Mesodermal cell (in vitro differentiated cells): ENCODE results near the gene TTC13.

Experiments used
- H3K27ac ChIP-seq: 2 replicates; pipeline ENCODE4 v1.7.0; 2013; ENCODE audit warnings: mild to moderate bottlenecking, low read depth, low read length, moderate library complexity; ENCODE audit not compliant: severe bottlenecking
- H3K36me3 ChIP-seq: 2 replicates; pipeline ENCODE4 v1.7.1; 2013; ENCODE audit warnings: mild to moderate bottlenecking, low read length, moderate library complexity; ENCODE audit not compliant: control insufficient read depth, insufficient read depth
- H3K4me1 ChIP-seq: one replicate; pipeline ENCODE4 v1.7.1; 2013; ENCODE audit warnings: mild to moderate bottlenecking, low read length; ENCODE audit not compliant: insufficient read depth, control insufficient read depth, poor library complexity, severe bottlenecking
- H3K4me3 ChIP-seq: 2 replicates; pipeline ENCODE4 v1.7.0; 2013; ENCODE audit warnings: low read length, control low read depth, mild to moderate bottlenecking; ENCODE audit not compliant: insufficient read depth, poor library complexity, severe bottlenecking; ENCODE audit errors: extremely low read depth
- H3K9me3 ChIP-seq: 2 replicates; pipeline ENCODE4 v1.7.1; 2013; ENCODE audit warnings: mild to moderate bottlenecking, low read length, moderate library complexity; ENCODE audit not compliant: control insufficient read depth
- WGBS, 2 experiments: methylation state at CpG; one replicate each; pipeline ENCODE4 v1.1.5; 2013; ENCODE audit warnings: missing lambda C conversion rate in 2 of 2; ENCODE audit not compliant: insufficient coverage in 2 of 2; 5-methylcytosine and 5-hydroxymethylcytosine counted together

Gene TTC13

GRCh38 chr1:230909974-230910754 is 68.5 kb downstream of the TTC13 start:
- WGBS, 2 experiments, result 94 to 95% methylated on average over 10 to 11 of the region's 13 CpGs
- Histone ChIP-seq H3K36me3 (no peaks in the 10 kb centered on the region), H3K4me1 (no peaks in the 10 kb centered on the region), H3K9me3 (no peaks in the 10 kb centered on the region), H3K27ac (no peak overlapping the region), H3K4me3 (no peak overlapping the region)

GRCh38 chr1:230907472-230908205 is 71.0 kb downstream of the TTC13 start:
- Histone ChIP-seq H3K4me3 (no peak overlapping the region), H3K27ac (no peak overlapping the region), H3K36me3 (no peaks in the 10 kb centered on the region), H3K9me3 (no peaks in the 10 kb centered on the region), H3K4me1 (no peaks in the 10 kb centered on the region)
- WGBS, 2 experiments, result 93 to 100% methylated on average over 1 to 3 of the region's 4 CpGs

- WGBS, 2 experiments, result 100% methylated on average over 1 of the region's 2 CpGs; no CpG with 5 or more reads in 1 of the 2 experiments
- peak overlapping the region; percentile 37 for H3K27ac ChIP-seq
- H3K9me3 ChIP-seq, result no peaks in the 10 kb centered on the region
- H3K4me1 ChIP-seq, result no peaks in the 10 kb centered on the region
- H3K4me3 ChIP-seq, result no peak overlapping the region
- H3K36me3 ChIP-seq, result no peaks in the 10 kb centered on the region
Measured at GRCh38 chr1:230906226-230906625, 72.4 kb downstream of the TTC13 start.

GRCh38 chr1:230905733-230906132 is 72.9 kb downstream of the TTC13 start:
- Histone ChIP-seq H3K27ac (peak overlapping the region; percentile 18), H3K9me3 (no peaks in the 10 kb centered on the region), H3K36me3 (no peaks in the 10 kb centered on the region), H3K4me3 (no peak overlapping the region), H3K4me1 (no peaks in the 10 kb centered on the region)
- WGBS, 2 experiments, result 85 to 89% methylated on average over 4 to 5 of the region's 5 CpGs

GRCh38 chr1:230902349-230902923 is 76.2 kb downstream of the TTC13 start:
- Histone ChIP-seq H3K36me3 (no peaks in the 10 kb centered on the region), H3K4me1 (no peaks in the 10 kb centered on the region), H3K27ac (no peak overlapping the region), H3K9me3 (no peaks in the 10 kb centered on the region), H3K4me3 (no peak overlapping the region)
- 91 to 96% methylated on average over 20 to 22 of the region's 22 CpGs for WGBS, 2 experiments

- Histone ChIP-seq H3K9me3 (no peaks in the 10 kb centered on the region), H3K36me3 (no peaks in the 10 kb centered on the region), H3K27ac (no peak overlapping the region), H3K4me3 (no peak overlapping the region), H3K4me1 (no peaks in the 10 kb centered on the region)
- WGBS, 2 experiments, result 90% methylated on average over 6 of the region's 6 CpGs; no CpG with 5 or more reads in 1 of the 2 experiments
Measured at GRCh38 chr1:230901671-230902070, 77.0 kb downstream of the TTC13 start.

GRCh38 chr1:230900984-230901383 is 77.7 kb downstream of the TTC13 start:
- Histone ChIP-seq H3K36me3 (no peaks in the 10 kb centered on the region), H3K9me3 (no peaks in the 10 kb centered on the region), H3K27ac (no peak overlapping the region), H3K4me3 (no peak overlapping the region), H3K4me1 (no peaks in the 10 kb centered on the region)
- 91 to 97% methylated on average over 5 to 6 of the region's 6 CpGs for WGBS, 2 experiments

- H3K36me3 ChIP-seq, result no peaks in the 10 kb centered on the region
- no peaks in the 10 kb centered on the region for H3K9me3 ChIP-seq
- no peak overlapping the region for H3K27ac ChIP-seq
- H3K4me3 ChIP-seq, result no peak overlapping the region
- 93% methylated on average over 2 to 3 of the region's 5 CpGs for WGBS, 2 experiments
- H3K4me1 ChIP-seq, result no peaks in the 10 kb centered on the region
Measured at GRCh38 chr1:230899841-230900251, 78.8 kb downstream of the TTC13 start.

- no peak overlapping the region for H3K4me3 ChIP-seq
- no peaks in the 10 kb centered on the region for H3K9me3 ChIP-seq
- H3K36me3 ChIP-seq, result no peaks in the 10 kb centered on the region
- whole genome bisulfite sequencing, 2 experiments, result 78 to 85% methylated on average over 6 to 8 of the region's 8 CpGs
- peaks cover under 1% of the 10 kb centered on the region for H3K4me1 ChIP-seq
- no peak overlapping the region for H3K27ac ChIP-seq
Measured at GRCh38 chr1:230898748-230899147, 79.9 kb downstream of the TTC13 start.

- Histone ChIP-seq H3K4me3 (no peak overlapping the region), H3K27ac (no peak overlapping the region), H3K4me1 (peaks cover 3% of the 10 kb centered on the region), H3K9me3 (no peaks in the 10 kb centered on the region), H3K36me3 (no peaks in the 10 kb centered on the region)
- WGBS, 2 experiments, result 94 to 100% methylated on average over 1 to 3 of the region's 4 CpGs
Measured at GRCh38 chr1:230898144-230898543, 80.5 kb downstream of the TTC13 start.
